Mucosa of stomach (tissue), 1 donor: Measurements from ENCODE around the gene SLC27A6.

Experiments
- H3K27me3 ChIP-seq: one replicate; pipeline ENCODE4 v1.7.0; 2013; ENCODE audit warnings: mild to moderate bottlenecking, low read length; ENCODE audit not compliant: control insufficient read depth, insufficient read depth
- H3K36me3 ChIP-seq: one replicate; pipeline ENCODE4 v1.7.0; 2013; ENCODE audit warnings: low read length; ENCODE audit not compliant: control insufficient read depth, insufficient read depth
- H3K4me1 ChIP-seq: one replicate; pipeline ENCODE4 v1.7.0; 2013; ENCODE audit warnings: mild to moderate bottlenecking, low read length; ENCODE audit not compliant: control insufficient read depth, insufficient read depth
- H3K4me3 ChIP-seq: one replicate; pipeline ENCODE4 v1.7.0; 2013; ENCODE audit warnings: low read length
- H3K9ac ChIP-seq: one replicate; pipeline ENCODE4 v1.7.0; 2013; ENCODE audit warnings: mild to moderate bottlenecking, low read length, moderate library complexity
- H3K9me3 ChIP-seq: one replicate; pipeline ENCODE4 v1.7.0; 2013; ENCODE audit warnings: mild to moderate bottlenecking, low read length, moderate library complexity; ENCODE audit not compliant: control insufficient read depth
- donor health status: Pancreatic carcinoma.

SLC27A6 gene

DNA sequence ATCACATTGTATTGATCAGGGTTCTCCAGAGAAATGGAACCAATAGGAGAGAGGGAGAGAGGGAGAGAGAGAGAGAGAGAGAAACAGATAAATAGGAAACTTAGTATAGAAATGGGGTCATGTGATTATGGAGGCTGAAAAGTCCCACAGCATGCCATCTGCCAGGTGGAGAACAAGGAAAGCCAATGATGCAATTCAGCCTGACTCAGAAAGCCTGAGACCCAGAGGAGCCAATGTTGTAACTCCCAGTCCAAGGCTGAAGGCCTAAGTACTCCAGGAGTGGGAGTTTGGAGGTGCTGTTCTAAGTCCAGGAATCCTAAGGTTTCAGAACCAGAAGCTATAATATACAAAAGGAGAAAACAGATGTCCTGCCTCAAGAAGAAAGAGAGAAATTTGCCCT is 80.9 kb downstream of the SLC27A6 start:
- no peaks in the 10 kb centered on the region for H3K4me1 ChIP-seq
- no peaks in the 10 kb centered on the region for H3K9me3 ChIP-seq
- no peaks in the 10 kb centered on the region for H3K27me3 ChIP-seq
- no peak overlapping the region for H3K4me3 ChIP-seq
- no peak overlapping the region for H3K9ac ChIP-seq
- H3K36me3 ChIP-seq: no peaks in the 10 kb centered on the region

- Histone ChIP-seq H3K4me3 (no peak overlapping the region), H3K4me1 (no peaks in the 10 kb centered on the region), H3K9me3 (no peaks in the 10 kb centered on the region), H3K27me3 (no peaks in the 10 kb centered on the region), H3K9ac (no peak overlapping the region), H3K36me3 (no peaks in the 10 kb centered on the region)
These were observed 83.2 kb downstream of the SLC27A6 start for GRCh38 chr5:129048509-129048908.

- H3K9ac ChIP-seq: no peak overlapping the region
- no peaks in the 10 kb centered on the region for H3K27me3 ChIP-seq
- H3K36me3 ChIP-seq: no peaks in the 10 kb centered on the region
- H3K4me3 ChIP-seq: no peak overlapping the region
- H3K9me3 ChIP-seq: no peaks in the 10 kb centered on the region
- no peaks in the 10 kb centered on the region for H3K4me1 ChIP-seq
These were observed 84.0 kb downstream of the SLC27A6 start for GRCh38 chr5:129049126-129049799.

DNA sequence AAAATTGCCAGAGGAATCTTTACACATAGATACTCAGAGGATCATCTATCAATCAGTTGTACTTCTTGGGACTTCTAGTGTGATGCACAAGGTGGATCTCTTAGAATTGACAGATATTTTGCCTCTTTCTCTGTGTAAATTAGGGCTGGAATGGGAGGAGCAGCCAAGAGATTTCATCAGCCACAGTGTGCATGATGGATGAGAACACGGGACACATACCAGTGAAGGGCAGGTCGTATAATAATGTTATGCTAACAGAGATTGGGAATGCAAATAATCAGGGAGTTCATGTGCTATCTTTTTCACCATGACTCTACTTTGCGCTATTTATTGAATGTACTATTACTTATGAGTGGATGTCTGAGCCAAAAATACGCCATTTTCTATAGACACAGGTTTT is 86.0 kb downstream of the SLC27A6 start:
- Histone ChIP-seq H3K36me3 (no peaks in the 10 kb centered on the region), H3K9me3 (no peaks in the 10 kb centered on the region), H3K4me3 (no peak overlapping the region), H3K9ac (no peak overlapping the region), H3K27me3 (no peaks in the 10 kb centered on the region), H3K4me1 (no peaks in the 10 kb centered on the region)

- Histone ChIP-seq H3K36me3 (no peaks in the 10 kb centered on the region), H3K9me3 (no peaks in the 10 kb centered on the region), H3K4me3 (no peak overlapping the region), H3K27me3 (no peaks in the 10 kb centered on the region), H3K4me1 (no peaks in the 10 kb centered on the region), H3K9ac (no peak overlapping the region)
These were observed 88.2 kb downstream of the SLC27A6 start for GRCh38 chr5:129053438-129053837.

GRCh38 chr5:129057329-129057728 is 92.0 kb downstream of the SLC27A6 start:
- Histone ChIP-seq H3K9ac (no peak overlapping the region), H3K4me1 (no peaks in the 10 kb centered on the region), H3K36me3 (no peaks in the 10 kb centered on the region), H3K4me3 (no peak overlapping the region), H3K9me3 (no peaks in the 10 kb centered on the region), H3K27me3 (no peaks in the 10 kb centered on the region)

DNA sequence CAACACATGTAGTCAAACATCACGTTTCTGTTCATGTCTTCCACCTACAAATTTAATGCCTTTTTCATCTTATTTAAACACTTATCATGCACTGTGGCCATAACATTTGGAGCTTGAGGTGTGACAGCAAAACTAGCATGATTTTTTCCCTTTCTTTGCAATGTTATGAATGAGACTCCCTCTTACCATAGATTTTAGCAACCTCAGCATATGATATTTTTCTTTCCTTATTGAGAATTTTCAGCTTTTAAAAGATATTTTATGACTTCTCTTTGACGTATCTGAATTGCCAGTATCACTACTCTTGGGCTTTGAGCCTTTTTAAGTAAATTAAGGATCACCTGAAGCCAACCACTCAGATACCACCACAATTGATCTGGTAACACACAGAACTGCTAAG is 96.6 kb downstream of the SLC27A6 start:
- Histone ChIP-seq H3K9ac (no peak overlapping the region), H3K27me3 (no peaks in the 10 kb centered on the region), H3K9me3 (no peaks in the 10 kb centered on the region), H3K36me3 (no peaks in the 10 kb centered on the region), H3K4me1 (no peaks in the 10 kb centered on the region), H3K4me3 (no peak overlapping the region)

DNA sequence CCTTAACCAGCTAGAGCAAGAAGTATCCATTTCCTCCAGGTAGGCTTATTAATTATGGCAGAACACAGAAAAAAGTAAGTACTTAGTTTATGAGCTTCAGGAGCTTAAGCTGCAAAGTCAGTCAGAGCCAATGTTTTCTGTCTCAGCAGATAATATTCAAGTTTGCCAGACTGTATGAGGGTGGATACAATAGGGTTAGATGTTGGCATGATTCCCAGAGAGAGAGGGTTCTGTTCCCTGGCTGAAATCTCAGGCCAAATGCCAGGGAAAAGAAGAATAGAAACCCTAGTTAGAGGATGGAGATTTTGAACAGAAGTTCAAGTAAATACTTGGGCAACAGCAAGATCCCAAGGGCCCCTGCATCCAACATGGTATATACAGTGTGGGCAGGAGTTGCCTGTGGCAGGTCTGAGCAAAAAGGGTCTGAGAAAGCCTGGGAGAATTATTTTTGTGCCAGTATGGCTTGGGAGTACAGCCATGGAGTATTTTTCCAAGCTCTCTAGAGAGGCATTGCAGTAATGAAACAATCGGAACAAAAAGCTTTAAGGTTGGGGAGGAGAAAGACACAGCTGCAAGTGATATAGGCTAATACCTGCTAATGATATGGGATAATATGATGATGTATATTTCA is 98.3 kb downstream of the SLC27A6 start:
- Histone ChIP-seq H3K4me3 (no peak overlapping the region), H3K9me3 (no peaks in the 10 kb centered on the region), H3K36me3 (no peaks in the 10 kb centered on the region), H3K27me3 (no peaks in the 10 kb centered on the region), H3K4me1 (no peaks in the 10 kb centered on the region), H3K9ac (no peak overlapping the region)

DNA sequence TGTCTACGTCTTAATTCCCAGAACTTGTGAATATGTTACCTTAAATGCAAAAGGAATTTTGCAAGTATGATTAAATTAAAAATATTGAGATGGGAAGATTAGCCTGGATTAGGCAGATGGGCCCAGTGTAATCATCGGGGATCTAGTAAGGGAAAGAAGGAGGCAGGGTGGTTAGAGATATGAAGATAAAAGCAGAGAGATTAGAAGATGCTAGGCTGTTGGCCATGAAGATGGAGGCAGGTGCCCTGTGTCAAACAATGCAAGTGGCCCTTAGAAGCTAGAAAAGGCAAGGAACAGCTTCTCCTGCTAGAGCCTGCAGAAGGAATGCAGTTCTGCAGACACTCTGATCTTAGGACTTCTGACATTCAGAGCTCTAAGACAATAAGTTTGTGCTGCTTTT is 100.4 kb downstream of the SLC27A6 start:
- Histone ChIP-seq H3K9me3 (no peaks in the 10 kb centered on the region), H3K4me1 (no peaks in the 10 kb centered on the region), H3K27me3 (no peaks in the 10 kb centered on the region), H3K4me3 (no peak overlapping the region), H3K9ac (no peak overlapping the region), H3K36me3 (no peaks in the 10 kb centered on the region)

GRCh38 chr5:129067745-129068144 is 102.5 kb downstream of the SLC27A6 start:
- no peak overlapping the region for H3K4me3 ChIP-seq
- no peaks in the 10 kb centered on the region for H3K9me3 ChIP-seq
- no peak overlapping the region for H3K9ac ChIP-seq
- H3K27me3 ChIP-seq: no peaks in the 10 kb centered on the region
- H3K36me3 ChIP-seq: no peaks in the 10 kb centered on the region
- H3K4me1 ChIP-seq: no peaks in the 10 kb centered on the region

- Histone ChIP-seq H3K4me1 (no peaks in the 10 kb centered on the region), H3K9me3 (no peaks in the 10 kb centered on the region), H3K36me3 (no peaks in the 10 kb centered on the region), H3K9ac (no peak overlapping the region), H3K4me3 (no peak overlapping the region), H3K27me3 (no peaks in the 10 kb centered on the region)
These were observed 104.0 kb downstream of the SLC27A6 start for GRCh38 chr5:129069292-129069691.

DNA sequence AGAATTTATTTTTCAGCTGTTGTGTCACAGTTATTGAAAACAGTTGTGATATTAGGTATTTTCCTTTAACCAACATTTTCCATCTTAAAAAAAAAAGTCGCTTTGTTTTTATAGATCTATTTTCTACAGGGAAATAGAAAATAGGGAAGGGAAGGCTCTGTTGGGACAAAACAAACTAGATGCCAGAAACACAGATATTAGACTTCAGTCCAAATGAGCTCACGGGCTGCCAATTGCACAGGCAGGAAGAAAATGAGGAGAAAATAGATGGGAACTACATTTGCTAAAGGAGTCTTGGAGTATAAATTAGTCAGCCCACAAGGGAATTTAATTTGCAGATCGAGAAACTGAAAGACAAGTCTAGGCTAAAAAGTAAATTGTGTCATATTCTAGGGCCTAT is 107.8 kb downstream of the SLC27A6 start:
- H3K9me3 ChIP-seq: no peaks in the 10 kb centered on the region
- no peaks in the 10 kb centered on the region for H3K4me1 ChIP-seq
- no peak overlapping the region for H3K4me3 ChIP-seq
- no peaks in the 10 kb centered on the region for H3K36me3 ChIP-seq
- no peak overlapping the region for H3K9ac ChIP-seq
- H3K27me3 ChIP-seq: no peaks in the 10 kb centered on the region
